ENCODE measurements around the gene SPEM3. TPM values are rescaled to one million over a fixed set of nuclear protein-coding genes. Genes with fewer than 3 reads are reported as not detected.
A peak's percentile ranks its signal among the peaks of the same experiment; 100 is the strongest.

The SPEM3 gene
- total RNA-seq (not detected), polyA plus RNA-seq (not detected)
- long read RNA-seq, donor 1 = 0 reads
- long read RNA-seq, donor 2 = 0 reads
- long read RNA-seq, donor 3 = 0 reads

GRCh38 chr17:7428557-7428956, at the start of gene SPEM3:
Gene SPEM3 (plus strand): TSS chr17:7428857. CDS start chr17:7428903, 46 bp downstream.
- DNase-seq = no peak
- Histone ChIP-seq H3K4me1 (ENCODE audit: insufficient read depth) (no peaks in the 10 kb centered on the region), H3K4me3 (no peak within 1 kb of the TSS), H3K27ac (no peak within 1 kb of the TSS), H3K36me3 (no peaks in the 10 kb centered on the region), H3K9me3 (no peaks in the 10 kb centered on the region), H3K27me3 (no peaks in the 10 kb centered on the region)
- intact Hi-C loops (cut with DNase I) = no loop called here
- TF ChIP-seq POLR2A (IDR thresholded peaks at IDR 0.05) (no peak), EP300 (IDR thresholded peaks at IDR 0.05) (no peak), CTCF (IDR thresholded peaks at IDR 0.05) (no peak)
- WGBS, 3 donors = 54 to 60% (median 56%) methylated on average over 5 of the region's 5 CpGs

GRCh38 chr17:7379134-7379533, 49.5 kb upstream of the SPEM3 start:
- intact Hi-C loops (cut with DNase I) = no loop called here
- H3K27ac ChIP-seq = no peak overlapping the region
- H3K36me3 ChIP-seq = no peaks in the 10 kb centered on the region
- H3K4me1 ChIP-seq (ENCODE audit: insufficient read depth) = peaks cover 15% of the 10 kb centered on the region
- H3K4me3 ChIP-seq = no peak overlapping the region
- no peaks in the 10 kb centered on the region for H3K9me3 ChIP-seq
- no peaks in the 10 kb centered on the region for H3K27me3 ChIP-seq
- whole genome bisulfite sequencing, 3 donors = 92 to 98% (median 95%) methylated on average over 3 of the region's 3 CpGs
- no peak for TF ChIP-seq POLR2A (IDR thresholded peaks at IDR 0.05)
- no peak for TF ChIP-seq EP300 (IDR thresholded peaks at IDR 0.05)
- TF ChIP-seq CTCF (IDR thresholded peaks at IDR 0.05) = no peak
- DNase-seq = no peak

GRCh38 chr17:7380321-7380720, 48.3 kb upstream of the SPEM3 start:
- peak; percentile 54 to 73 (median 67) for DNase-seq
- Histone ChIP-seq H3K4me1 (ENCODE audit: insufficient read depth) (peaks cover 19% of the 10 kb centered on the region), H3K36me3 (no peaks in the 10 kb centered on the region), H3K4me3 (peak overlapping the region; percentile 43), H3K9me3 (no peaks in the 10 kb centered on the region), H3K27ac (peak overlapping the region in 1 of 2 donors; percentile 46), H3K27me3 (no peaks in the 10 kb centered on the region)
- intact Hi-C loops (cut with DNase I) = no loop called here
- WGBS, 3 donors = 12 to 20% (median 14%) methylated on average over 7 of the region's 7 CpGs
- TF ChIP-seq POLR2A (IDR thresholded peaks at IDR 0.05) = no peak
- no peak for TF ChIP-seq EP300 (IDR thresholded peaks at IDR 0.05)
- no peak for TF ChIP-seq CTCF (IDR thresholded peaks at IDR 0.05)

- Histone ChIP-seq H3K4me1 (ENCODE audit: insufficient read depth) (peaks cover 19% of the 10 kb centered on the region), H3K4me3 (peak within 1 kb of the TSS; percentile 43), H3K9me3 (no peaks in the 10 kb centered on the region), H3K27ac (peak within 1 kb of the TSS in 1 of 2 donors; percentile 46), H3K27me3 (no peaks in the 10 kb centered on the region), H3K36me3 (no peaks in the 10 kb centered on the region)
- intact Hi-C loops (cut with DNase I) = no loop called here
- WGBS, 3 donors = 1 to 5% (median 4%) methylated on average over 44 to 52 of the region's 52 CpGs
- TF ChIP-seq POLR2A (IDR thresholded peaks at IDR 0.05) = peak; percentile 55
- no peak for TF ChIP-seq EP300 (IDR thresholded peaks at IDR 0.05)
- TF ChIP-seq CTCF (IDR thresholded peaks at IDR 0.05) = no peak
- peak; percentile 67 to 77 (median 68) for DNase-seq
Observed at GRCh38 chr17:7380855-7381683, 47.6 kb upstream of the SPEM3 start, which contains the start of gene TNK1. Gene TNK1 (plus strand): TSS chr17:7381089. CDS start chr17:7382927, 1,838 bp downstream.

Measured in ovary (tissue), 10 donors.